Activated effector memory CD4-positive, alpha-beta T cell treated with anti-CD3 and anti-CD28 coated beads, Interleukin-2, amount 50 U/mL, for 16 hours (primary cell): ENCODE data around the gene MIS12.

Experiments
- DNase-seq: peaks from one replicate; pipeline ENCODE4 v3.0.0-alpha.2; 2020

Gene MIS12, protein sequence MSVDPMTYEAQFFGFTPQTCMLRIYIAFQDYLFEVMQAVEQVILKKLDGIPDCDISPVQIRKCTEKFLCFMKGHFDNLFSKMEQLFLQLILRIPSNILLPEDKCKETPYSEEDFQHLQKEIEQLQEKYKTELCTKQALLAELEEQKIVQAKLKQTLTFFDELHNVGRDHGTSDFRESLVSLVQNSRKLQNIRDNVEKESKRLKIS

DNA sequence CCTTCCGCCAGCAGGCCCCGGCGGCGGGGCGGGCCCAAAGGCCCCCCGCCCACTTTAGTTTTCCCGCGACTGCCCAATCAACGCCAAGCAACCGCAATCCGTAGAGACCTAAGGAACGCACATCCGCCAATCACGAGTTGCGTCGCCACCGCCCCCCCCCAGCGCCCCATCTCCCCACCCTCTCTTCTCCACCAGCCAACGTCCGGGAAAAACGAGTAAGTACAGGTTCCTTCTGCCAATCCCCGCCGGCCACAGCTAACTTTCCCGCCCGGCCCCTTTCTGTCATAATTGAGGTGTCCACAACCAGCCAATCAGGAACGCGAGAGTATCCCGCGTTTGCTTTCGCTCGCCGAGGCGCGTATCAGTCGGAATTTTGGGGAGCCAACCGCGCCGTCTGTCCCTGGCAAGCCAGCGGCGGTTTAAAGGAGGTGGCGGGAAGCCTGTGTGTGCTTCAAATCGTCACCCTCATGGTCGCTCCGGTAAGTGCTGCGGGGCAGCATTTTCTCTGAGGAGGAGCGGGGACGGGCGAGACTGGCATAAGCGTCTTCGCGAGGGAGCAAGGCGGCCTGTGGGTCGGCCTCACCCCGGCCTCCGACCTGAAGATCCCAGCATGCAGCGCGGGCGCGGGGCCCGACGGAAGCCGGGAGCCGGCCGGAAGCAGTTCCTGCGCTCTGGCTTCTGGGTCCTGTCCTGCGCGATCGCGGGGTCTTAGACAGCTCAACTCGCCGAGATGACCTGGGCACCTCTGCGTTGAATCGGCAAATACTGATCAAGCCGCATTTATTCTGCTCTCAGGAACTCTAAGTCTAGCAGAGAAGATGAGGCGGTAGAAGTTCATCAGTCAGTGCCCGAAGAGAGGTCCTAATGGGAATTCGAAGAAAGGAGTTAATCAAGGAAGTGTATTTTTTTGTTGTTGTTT lies at the start of gene MIS12:
MIS12 (plus strand) TSS at position 361 of the 919 bp plus-strand sequence. CDS start 2,297 bp downstream, outside the sequence.
- DNase-seq: peak; percentile 99

DNA sequence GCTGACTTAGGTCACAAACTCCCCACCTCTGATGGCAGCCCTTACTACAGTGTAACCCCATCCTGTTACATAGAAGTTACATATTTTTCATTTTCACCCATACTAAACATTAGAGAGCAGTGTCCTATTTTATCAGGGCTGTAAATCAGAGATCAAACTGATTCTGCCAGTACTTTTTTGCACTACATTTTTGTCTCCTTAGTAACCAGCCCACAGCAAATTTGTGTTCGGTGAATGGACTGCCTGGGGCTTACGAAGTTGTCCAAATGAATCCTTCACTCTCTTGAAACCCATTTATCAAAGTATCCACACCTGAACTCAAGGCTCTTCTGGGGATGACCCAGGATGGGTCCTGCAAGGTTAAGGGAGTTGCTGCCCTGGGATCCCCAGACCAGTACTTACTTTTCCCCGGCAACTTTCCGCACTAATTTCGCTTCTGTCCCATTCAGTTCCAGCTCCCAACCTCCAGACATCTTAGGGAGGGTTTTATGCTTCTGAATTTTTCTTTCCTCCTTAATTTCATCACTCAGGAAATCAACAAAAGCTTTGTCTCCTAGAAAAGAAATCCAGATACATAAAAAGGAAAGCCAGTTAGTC lies 48.5 kb upstream of the MIS12 start:
- DNase-seq: peak; percentile 56

DNA sequence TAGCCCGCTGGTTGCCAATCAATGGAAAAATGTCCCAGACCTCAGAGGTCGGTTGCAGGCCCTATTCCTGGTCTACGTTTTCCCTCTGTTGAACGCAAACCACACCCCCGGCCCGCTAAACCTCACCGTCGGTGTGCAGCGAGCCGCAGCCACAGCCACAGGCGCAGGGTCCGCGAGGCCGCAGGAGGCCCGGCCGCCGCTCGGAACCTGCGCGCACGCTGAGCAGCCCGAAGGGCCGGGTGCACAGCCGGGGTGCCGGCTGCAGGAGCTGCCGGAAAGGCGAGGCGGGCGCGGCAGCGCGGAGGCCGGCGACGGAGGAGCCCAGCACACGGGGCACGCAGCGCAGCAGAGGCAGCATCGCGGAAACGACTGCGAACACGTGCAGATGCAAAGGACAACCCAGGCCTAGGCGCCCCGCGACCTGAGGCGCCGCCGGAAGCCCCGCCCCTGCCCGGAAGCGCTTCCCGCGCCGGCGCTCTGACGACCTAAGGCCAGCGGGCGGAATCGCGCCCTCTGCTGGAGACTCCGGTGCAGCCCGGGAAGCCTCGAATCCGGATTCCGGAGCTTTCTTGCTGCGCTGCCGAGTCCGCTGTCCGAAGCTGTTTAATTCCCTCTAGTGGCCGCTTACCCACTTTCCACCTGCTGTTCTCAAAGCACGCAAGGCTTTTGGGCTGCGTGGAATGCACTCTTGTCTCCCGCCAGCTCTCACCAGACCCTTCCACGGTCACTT lies 47.5 kb upstream of the MIS12 start, which contains the start of gene C1QBP:
C1QBP (minus strand) TSS at position 440 of the 730 bp plus-strand sequence; CDS start at position 358, 82 bp downstream.
- DNase-seq: peak; percentile 97

DNA sequence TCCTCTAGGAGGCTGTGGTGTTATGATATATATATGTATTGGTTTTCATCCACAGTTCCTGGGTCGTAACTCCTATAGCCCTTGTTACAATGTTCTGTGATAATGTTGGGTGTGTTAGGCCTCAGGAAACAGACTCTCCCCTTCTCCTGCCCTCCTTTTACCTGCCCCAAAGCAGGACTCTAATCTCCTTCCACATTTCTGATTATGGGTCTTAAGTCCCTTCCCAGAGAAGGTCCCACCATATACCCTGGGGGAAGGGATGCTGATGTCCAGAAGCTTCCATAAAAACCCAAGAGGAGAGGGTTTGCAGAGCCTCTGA lies 47.0 kb upstream of the MIS12 start:
- no peak for DNase-seq

DNA sequence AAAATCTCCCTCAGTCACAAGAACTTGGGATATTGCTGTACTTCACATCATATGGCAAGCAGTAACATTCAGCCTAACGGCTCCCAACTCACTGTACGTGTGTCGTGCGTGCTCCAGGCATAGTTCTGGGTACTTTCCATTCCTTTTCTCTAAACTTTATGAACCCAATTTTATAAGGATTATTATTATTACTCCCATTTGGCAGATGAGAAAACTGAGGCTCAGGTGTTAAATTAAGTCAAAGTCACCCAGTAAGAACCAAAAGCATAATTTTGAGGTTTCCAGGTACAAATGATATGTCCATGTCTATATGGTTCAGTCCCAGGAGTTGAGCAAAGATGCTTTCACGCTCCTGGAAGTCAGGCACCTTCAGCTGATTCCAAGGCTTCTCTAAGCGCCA lies 42.6 kb upstream of the MIS12 start:
- peak; percentile 5 for DNase-seq

DNA sequence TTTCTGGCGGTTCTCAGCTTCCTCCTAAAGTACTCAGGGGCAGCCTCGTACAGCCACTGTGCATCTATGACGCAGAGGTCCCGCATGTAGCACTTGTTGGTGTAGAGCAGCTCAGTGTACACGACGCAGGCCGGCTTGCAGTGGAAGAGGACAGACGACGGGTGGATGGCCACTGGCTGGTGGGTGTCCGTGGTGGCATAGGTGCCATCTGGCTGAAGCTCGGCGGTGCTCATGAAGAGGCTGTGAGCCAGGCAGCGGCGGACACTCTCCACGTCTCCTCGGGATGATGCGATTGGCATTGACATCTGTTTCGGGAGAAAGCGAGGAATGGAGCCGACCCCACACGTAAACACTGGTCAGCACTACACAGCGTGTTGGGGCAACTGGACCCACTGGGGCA lies 42.2 kb upstream of the MIS12 start:
- DNase-seq: peak; percentile 53

DNA sequence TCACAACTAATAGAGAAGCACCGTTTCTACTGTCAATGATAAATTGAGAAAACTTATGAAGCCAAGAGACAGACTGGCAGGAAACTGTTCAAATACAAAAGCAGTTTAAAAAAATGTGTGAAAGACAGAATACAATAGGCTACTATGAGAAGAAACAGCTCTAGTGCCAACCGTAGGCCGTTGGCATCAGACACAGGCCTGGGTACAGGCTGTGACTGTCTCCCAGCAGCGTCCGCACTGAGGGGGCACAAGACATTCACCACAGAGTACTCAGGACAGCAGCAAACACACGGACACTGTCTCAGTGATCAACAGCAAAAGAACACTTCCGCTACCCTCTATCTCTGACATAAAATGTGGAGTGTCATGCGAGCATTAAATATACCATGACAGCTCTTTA lies 39.6 kb upstream of the MIS12 start:
- DNase-seq: no peak

DNA sequence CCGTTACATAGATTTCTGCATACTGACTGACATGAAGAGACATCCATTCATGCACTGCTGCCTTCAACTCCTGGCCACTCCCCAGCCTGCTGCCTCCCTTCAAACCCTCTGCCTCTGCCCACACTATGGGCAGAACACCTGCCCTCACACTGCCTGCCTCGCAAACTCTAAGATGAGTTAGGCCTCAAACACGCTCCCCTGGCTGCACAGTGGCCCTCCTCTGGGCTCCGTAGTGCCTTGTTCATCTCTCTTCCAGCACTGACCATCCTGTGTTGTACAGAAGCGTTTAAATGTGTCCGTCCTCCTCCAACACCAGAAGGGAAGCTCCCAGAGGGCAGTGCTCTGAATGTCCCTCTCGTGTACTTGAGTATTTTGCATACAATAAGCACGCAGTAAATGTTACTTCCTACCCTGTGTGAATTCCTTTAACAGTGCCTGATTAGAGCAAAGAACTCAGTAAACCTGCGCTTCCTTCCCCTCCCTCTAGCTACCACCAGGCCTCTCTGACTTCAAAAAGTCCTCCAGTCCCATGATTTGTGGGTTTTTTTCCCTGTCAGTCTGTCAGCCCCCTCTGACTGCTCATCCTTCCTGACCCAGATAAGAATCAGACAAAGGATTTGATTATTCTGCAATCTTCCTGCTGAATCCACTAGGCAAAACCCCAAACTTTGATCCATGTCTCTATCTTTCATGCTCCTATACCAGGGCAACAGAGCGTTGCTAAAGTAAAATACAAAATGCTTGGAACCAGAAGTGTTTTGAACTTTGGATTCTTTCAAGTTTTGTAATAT lies 21.5 kb upstream of the MIS12 start:
- DNase-seq: no peak

DNA sequence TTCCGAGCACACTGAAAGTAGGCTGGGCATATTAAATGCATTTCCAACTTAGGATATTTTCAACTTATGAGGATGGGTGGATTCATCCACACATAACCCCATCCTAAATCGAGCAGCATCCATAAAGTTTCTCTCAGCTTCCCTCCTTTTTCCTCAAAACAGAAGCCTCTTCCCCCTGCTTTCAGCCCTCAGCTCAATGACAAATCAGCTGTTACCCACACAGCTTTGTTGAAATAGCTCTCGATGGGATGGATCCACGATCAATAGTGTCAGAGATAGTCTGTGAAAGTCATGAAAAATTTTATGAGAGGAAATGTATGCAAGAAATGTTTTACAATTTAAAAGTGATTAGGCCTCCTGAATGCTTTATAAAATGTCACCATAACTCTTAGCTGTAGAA lies 20.1 kb upstream of the MIS12 start:
- no peak for DNase-seq

DNA sequence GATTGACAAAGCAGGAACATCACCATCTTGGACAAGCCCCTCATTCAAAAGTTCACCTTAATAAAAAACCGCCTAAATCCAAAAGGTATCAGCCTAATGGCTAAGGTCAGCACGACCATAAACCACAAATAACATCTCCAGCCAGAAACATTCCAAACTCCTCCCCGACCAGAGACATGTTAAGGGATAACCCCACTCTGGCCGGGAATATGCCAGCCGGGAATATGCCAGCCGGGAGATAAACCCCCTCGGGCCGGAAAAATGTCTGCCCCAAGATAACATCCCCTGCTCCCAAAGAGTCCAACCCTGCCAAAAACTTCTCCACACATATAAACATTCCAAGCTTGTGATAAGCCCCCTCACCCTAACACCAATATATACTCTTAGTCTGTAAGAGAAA lies 18.9 kb upstream of the MIS12 start:
- no peak for DNase-seq

DNA sequence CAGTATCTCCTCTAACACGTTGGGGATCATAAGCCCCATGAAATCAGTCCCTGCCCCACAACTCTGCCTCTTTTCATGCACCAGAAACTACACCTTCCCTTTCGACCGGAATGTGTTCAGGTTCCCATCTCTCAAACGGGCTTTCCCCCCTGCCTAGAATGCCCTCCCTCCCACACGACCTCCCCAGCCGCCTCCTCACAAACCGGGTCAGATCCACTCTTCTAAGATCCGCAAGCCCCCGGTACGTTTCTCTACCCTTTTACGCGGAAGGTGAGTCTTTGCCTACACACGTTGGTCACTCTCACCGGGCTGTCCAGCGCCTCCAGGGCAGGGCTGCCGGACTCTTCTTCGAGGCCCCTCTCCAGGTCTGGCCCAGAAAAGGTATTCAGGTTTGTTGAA lies 18.3 kb upstream of the MIS12 start:
- DNase-seq: peak; percentile 70

DNA sequence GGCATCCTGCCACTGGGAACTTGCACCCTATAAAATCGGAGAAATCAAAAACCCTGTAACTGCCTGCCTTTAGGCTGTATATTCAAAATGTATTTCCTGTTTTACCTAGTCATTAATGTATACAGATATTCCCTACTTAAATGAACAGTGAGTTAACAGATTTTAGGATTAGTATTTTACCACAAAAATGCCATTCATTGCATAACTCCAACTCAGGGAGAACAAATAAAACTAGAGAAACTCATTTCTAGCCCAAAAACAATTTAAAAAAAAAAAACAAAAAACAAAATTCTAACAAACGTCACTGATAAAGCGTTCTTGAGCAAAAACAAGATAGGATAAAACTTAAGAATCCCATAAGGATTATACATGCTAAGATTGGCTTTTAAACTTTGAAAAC lies 13.9 kb upstream of the MIS12 start:
- DNase-seq: no peak

DNA sequence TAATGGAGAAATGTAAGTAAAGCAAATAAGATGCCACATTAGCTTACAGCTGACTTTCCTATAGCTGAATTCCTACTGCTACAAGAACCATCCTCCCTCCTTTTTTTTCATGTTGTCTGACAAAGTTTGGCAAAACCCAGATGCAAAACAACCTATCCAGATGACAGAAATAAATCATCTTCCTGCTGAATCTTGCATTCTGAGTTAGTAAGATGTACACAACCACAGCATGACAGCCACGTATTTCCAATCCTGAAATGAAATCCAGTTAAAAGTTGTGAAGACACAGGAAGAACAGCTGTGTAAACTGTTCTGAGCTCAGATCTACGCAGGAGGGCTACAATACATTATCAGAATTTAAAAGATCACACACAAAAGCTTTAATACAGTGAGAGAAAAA lies 12.5 kb upstream of the MIS12 start:
- DNase-seq: no peak

DNA sequence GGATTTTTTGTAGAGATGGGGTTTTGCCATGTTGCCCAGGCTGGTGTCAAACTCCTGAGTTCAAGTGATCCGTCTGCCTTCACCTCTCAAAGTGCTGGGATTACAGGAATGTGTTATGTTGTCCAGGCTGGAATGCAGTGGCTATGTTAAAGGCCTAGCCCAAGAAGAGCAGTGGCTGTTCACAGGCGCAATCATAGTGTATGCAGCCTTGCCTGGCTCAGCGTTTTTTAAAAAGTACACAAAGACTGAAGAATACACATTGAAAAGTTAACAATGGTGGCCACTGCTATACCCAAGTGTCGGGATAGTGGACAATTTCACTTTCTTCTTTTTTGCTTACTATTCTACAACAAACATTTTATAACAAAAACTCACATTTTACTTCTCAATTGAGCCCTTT lies 7.4 kb upstream of the MIS12 start:
- no peak for DNase-seq

DNA sequence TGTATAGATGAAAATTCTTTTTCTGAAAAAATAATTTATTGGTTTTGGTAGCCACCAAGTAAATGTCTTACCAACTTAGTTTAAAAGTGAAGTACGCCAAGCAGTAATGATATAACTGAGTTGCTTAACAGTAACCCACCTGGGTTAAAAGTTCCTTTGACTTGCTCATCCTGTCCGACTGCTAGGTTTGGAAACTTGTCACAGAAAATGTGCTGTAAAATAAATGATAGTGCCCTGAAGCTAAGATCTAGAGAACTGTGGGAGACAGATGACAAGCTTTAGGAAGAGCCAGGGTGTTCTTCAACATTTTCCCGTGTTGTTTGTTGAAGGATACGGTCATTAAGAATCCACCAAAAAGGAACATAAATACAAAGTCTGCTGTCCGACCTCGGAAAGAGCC lies 5.4 kb upstream of the MIS12 start:
- no peak for DNase-seq

DNA sequence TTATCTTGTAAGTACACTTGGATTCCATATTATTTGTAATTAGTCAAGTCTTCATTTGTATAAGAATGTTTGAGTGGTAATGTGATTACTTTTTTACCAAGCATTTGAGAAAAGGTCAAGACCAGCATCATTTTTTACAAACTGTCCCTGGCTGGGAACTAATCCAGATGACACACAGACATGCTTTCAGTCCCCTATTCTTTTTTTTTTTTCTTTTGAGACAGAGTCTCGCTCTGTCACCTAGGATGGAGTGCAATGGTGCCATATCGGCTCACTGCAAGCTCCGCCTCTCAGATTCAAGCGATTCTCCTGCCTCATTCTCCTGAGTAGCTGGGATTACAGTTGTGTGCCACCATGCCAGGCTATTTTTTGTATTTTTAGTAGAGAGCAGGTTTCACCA lies 4.9 kb upstream of the MIS12 start:
- DNase-seq: no peak

DNA sequence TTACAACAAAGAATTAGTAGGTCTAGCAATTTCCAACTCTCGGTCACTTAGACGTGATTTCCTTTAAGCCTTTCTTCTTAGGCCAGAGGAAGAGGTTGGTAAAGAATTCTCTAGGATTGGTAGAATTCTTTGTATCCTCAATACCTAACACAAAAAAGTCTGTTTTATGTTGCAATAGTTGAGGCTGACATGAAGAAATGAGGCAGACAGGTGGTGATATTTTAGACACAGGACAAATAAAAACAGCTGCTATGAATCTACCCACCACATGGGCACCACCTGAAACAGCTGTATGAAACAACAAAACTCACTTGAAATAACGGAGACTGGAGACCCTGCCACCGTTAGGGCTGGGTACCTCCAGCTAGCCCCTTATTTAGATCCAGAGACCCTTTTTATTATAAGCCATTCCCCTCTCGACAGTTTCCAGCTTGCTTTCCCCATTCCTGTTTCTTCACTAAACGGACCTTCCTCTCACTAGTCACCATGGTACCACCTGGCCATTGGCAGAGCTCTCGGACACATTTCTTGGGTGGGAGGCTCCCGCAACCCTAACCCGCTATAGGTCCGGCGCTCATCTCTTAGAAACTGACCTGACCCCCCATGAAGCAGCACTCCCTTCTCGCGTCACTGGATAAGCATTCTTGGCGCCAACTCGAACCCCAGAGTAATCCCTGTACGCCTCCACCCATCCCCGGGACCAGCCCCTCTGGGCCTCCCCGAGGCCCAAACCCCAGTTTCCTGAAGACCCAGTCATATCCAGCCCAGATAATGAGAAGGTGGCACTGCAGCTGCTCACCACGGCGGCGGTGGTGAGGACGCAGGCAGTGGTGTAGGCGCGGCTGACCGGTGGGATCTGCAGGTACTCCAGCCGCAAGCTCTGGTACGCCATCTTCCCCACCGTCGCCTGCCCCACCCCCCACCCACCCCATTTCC lies 828 bp upstream of the MIS12 start, which contains the start of gene DERL2:
DERL2 (minus strand) TSS at position 909 of the 936 bp plus-strand sequence; CDS start at position 892, 17 bp downstream.
- no peak for DNase-seq

DNA sequence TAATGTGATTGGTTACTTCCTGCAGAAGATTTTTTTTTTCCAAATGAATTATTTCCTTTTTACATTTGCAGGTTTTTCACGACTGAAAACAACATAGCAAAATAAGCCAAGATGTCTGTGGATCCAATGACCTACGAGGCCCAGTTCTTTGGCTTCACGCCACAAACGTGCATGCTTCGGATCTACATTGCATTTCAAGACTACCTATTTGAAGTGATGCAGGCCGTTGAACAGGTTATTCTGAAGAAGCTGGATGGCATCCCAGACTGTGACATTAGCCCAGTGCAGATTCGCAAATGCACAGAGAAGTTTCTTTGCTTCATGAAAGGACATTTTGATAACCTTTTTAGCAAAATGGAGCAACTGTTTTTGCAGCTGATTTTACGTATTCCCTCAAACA lies 2.4 kb downstream of the MIS12 start:
- no peak for DNase-seq

DNA sequence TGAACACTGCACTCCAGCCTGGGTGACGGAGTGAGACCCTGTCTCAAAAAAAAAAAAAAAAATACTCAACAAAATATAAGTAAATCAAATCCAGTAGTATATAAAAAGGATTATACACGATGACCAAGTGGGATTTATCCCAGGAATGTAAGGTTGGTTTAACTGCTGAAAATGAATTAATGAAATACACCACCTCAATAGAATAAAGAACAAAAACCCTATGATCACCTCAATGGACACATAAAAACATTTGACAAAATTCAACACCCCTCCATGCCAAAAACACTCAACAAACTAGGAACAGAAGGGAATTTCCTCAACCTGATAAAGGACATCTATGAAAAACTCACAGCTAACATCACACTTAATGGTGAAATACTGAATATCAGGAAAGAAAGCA lies 6.6 kb downstream of the MIS12 start:
- DNase-seq: no peak

DNA sequence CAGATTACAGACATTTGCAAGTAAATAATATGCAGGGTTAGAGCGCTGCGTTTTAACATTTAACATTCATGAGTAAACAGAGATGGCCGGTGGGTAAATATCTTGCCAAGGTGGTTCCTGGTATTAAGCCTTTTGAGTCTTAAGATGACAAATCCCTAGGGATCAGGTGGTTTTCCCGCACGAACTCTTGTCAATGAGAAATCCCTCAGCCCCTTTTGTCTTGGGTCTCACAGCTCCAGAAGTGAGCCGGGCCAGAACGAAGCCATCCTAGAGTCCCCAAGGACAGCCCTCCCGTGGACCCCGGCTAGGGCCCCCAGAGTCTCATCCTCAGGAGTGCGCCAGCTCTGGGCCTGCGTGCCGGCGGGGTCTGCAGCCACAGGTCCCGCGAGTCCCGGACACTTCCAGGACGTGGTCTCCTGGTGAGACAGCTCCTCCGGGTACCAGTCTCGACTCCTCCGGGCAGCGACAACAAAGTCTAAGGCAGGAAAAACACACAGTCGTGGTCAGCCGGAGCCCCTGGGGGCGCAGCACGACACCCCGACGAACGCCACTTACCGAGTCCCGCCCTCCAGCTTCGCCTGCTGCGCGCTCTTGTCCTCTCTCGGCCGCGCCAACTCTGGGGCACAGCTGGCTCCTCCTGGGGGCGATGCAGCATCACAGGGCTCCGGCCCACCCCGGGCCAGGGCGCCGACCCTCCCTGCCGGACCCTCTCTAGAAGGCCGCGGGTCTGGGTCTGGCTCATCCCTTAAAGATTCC lies 13.3 kb downstream of the MIS12 start:
- DNase-seq: no peak

DNA sequence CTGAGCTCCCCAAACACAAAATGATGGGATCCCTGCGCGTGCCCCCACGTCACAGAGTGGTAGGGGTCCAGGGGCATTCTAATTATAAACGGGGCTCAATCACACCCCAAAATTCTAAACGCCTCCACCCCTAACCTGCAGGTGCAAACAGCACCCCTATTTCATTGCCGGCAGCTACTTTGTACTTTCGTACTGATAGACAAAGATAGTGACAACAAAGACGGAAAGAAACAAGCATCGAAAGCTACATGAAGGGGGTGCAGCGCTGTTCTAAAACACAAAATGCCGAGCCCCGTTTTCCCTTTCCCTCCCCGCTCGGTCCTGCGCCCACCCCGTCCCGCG lies 13.9 kb downstream of the MIS12 start:
- DNase-seq: no peak
